Measurements from ENCODE around the gene ABTB1. TPM values are rescaled to one million over a fixed set of nuclear protein-coding genes. Genes with fewer than 3 reads are reported as not detected.

The ABTB1 gene
- total RNA-seq, 4 donors from 2014 or later, result 17.6 to 91.9 (median 51.3) TPM

DNA sequence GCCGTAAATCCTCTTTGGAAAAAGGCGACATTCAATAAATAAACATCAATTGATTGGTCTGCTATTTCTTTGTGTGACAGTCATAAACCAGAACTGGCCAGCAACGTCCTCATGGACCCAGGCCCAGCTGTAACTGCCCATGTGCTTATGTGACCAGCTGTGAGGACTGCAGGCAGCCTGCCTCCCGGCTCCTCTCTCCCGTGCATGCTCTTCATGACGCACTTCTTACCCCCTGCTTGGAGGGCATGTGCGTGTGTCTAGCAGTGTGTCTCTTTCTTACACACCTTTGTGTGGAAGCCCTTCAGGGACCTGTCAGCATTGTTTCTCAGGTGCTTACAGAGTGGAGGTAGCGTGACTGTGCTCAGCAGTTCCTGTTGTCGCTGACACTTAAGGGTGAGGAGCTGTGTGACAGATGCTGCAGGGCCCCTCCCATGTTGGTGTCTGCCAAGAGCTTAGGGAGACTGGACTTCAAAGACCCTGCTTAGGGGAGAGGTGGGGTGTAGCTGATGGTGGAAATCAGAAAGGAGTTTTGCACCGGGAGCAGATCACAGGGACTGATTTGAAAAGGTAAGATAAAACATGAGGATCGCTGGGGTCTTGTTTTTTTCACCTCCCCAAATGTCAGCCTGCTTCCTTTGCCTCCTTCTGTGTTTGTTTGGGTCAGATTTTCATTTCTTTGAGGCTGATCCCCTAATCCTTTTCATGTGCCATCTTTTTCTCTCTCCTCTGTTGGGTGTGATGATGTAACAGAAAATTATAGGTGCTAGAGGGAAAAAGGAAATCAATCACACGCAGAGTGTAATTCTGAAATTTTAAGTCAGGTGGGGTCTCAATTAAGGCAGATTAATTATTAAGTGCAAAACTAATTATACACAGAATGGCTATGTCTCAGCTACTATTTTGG lies 41.7 kb upstream of the ABTB1 start:
- TF ChIP-seq, protein P1, sequence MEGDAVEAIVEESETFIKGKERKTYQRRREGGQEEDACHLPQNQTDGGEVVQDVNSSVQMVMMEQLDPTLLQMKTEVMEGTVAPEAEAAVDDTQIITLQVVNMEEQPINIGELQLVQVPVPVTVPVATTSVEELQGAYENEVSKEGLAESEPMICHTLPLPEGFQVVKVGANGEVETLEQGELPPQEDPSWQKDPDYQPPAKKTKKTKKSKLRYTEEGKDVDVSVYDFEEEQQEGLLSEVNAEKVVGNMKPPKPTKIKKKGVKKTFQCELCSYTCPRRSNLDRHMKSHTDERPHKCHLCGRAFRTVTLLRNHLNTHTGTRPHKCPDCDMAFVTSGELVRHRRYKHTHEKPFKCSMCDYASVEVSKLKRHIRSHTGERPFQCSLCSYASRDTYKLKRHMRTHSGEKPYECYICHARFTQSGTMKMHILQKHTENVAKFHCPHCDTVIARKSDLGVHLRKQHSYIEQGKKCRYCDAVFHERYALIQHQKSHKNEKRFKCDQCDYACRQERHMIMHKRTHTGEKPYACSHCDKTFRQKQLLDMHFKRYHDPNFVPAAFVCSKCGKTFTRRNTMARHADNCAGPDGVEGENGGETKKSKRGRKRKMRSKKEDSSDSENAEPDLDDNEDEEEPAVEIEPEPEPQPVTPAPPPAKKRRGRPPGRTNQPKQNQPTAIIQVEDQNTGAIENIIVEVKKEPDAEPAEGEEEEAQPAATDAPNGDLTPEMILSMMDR (IDR thresholded peaks at IDR 0.05; ENCODE audit: low read depth), result no peak

DNA sequence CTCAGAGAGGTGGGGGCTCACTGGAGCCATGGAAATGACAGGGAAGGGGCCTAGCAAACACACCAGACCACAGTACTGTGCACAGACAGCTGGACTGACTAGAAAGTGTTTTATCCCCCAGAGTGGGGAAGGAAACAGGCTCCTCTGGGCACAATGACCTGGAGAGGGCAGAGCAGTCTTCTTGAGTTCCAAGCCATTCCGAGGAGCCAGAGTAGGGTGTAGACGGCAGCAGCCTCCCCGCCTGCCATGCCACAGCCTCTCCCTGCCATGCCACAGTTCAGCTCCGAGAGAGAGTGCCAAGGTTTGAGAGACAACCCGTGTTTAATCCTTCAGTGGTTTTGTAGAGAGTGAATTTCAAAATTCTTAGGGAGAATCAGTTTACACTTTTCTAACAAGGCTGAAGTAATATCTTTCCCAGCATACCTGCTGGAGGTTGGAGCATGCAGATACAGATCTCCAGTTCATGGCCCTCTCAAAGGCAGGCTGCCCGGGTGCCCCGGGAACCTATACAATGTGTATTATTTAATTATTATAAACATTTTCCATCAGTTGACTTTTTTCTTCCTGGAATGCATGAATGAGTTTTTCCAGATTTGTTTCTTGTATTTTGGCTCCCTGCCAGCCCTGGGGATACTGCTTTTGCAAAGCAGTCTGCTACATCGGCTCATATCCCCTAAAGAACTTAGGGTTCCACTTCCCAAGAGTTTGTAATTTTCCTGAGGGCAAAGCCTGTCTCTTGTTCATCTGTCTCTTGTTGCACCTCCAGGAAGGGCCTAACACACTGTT lies 40.5 kb upstream of the ABTB1 start:
- TF ChIP-seq, protein P1 (IDR thresholded peaks at IDR 0.05; ENCODE audit: low read depth), result no peak

DNA sequence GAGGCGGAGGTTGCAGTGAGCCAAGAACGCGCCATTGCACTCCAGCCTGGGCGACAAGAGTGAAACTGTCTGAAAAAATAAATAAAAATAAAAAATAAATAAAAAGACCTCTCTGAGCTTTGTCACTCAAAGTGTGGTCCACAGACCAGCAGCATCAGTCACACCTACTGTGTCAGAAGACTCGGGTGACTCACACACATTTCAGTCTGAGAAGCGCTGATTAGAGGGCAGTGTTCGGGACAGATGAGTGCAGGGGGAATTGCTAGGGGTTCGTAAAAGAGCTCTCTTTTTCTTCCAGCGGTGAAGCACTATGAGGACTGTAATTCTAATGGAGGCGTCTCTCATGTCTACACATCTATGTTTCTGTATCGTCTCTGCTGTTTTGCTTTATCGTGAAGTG lies 38.1 kb upstream of the ABTB1 start:
- TF ChIP-seq, protein P1 (IDR thresholded peaks at IDR 0.05; ENCODE audit: low read depth), result no peak

DNA sequence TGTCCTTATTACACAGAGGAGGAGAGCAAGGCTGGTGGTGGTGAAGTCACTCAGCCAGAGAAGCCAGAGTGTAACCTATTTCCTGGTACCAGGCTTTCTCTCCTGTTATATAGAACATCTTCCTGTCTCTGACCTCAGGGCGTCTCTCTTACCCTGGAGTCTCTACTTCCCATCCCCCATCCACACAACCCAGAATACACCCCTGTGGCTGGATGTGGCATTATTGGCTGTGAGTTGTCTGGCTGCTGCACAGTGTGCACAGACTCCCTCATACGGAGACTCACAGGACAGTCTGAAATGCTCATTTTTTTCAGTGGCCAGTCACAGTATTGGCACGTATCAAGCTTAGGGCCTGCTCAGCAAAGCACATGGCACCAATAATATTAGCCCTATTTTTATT lies 35.2 kb upstream of the ABTB1 start:
- TF ChIP-seq, protein P1 (IDR thresholded peaks at IDR 0.05; ENCODE audit: low read depth), result no peak

DNA sequence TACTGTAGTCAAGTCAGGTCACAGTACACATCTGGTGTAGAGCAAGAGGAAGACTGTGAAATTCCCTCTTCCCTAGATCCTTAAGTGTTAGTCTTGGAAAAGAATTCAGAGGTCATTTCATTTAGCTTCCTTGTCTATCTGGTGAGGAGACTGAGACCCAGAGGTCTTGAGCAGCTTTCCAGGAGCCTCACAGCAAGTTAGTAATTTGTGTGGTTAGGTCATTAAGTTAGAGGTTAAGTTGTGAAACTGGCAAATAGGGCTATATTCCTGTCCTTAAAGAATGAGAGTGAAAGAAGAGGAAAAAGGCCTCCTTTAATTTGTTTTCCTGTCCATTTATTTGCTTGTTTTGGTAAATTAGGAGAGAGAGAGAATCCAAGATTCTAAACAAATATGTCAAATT lies 34.8 kb upstream of the ABTB1 start:
- TF ChIP-seq, protein P1 (IDR thresholded peaks at IDR 0.05; ENCODE audit: low read depth), result no peak

DNA sequence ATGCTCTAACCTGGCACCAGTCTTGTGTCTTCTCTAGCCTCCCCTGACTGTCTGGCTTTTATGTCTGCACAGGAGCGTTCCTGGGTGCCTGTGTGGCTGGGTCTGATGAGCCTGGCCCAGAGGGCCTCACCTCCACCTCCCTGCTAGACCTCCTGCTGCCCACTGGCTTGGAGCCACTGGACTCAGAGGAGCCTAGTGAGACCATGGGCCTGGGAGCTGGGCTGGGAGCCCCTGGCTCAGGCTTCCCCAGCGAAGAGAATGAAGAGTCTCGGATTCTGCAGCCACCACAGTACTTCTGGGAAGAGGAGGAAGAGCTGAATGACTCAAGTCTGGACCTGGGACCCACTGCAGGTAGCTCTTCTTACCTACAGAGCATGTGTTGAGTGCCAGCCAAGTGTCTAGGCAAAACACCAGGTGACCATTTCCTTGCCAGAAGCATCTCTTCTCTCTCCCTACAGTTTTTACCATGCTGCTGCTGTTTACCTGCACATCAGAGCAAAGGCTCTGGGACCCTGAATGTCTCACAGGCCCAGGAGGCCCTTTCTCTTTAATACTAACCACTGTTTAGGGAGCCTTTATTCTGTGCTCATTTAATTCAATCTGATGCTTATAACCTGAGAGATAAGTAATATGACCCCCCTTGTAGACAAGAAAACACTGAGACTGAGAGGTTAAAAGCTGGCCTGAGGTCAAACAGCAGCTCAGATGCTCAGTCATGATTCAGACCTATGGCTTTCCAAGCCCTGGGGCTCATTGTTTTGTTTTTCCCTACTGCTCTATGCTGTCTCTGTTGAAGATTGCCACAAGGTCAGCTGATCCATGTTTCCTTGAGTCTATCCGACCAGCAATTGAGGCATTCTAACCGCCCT lies 33.3 kb upstream of the ABTB1 start:
- TF ChIP-seq, protein P1 (IDR thresholded peaks at IDR 0.05; ENCODE audit: low read depth), result no peak
